Measurements from ENCODE around the gene GLDC.

- TF ChIP-seq, protein P1, sequence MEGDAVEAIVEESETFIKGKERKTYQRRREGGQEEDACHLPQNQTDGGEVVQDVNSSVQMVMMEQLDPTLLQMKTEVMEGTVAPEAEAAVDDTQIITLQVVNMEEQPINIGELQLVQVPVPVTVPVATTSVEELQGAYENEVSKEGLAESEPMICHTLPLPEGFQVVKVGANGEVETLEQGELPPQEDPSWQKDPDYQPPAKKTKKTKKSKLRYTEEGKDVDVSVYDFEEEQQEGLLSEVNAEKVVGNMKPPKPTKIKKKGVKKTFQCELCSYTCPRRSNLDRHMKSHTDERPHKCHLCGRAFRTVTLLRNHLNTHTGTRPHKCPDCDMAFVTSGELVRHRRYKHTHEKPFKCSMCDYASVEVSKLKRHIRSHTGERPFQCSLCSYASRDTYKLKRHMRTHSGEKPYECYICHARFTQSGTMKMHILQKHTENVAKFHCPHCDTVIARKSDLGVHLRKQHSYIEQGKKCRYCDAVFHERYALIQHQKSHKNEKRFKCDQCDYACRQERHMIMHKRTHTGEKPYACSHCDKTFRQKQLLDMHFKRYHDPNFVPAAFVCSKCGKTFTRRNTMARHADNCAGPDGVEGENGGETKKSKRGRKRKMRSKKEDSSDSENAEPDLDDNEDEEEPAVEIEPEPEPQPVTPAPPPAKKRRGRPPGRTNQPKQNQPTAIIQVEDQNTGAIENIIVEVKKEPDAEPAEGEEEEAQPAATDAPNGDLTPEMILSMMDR (IDR thresholded peaks at IDR 0.05; ENCODE audit: insufficient read depth, low read depth, low read length): no peak
- no peak for TF ChIP-seq EZH2 (IDR thresholded peaks at IDR 0.05; ENCODE audit: insufficient read depth, low read length)
Measured at GRCh38 chr9:6620353-6620752, 25.2 kb downstream of the GLDC start.
